ENCODE data around the gene GPR26. TPM values are rescaled to one million over a fixed set of nuclear protein-coding genes. Genes with fewer than 3 reads are reported as not detected.

GPR26 gene
- total RNA-seq = not detected
- polyA plus RNA-seq = not detected
- long read RNA-seq, donor 1 = 0 reads
- long read RNA-seq, donor 2 = 0 reads
- long read RNA-seq, donor 3 = 0 reads
- long read RNA-seq, donor 4 = 0 reads
- long read RNA-seq, donor 5 = 0 reads
- long read RNA-seq, donor 6 = 0 reads
- long read RNA-seq, donor 7 = 0 reads
- long read RNA-seq, donor 8 = 0 reads
- long read RNA-seq, donor 9 = 0 reads
- long read RNA-seq, donor 10 = 0 reads

- no peaks in the 10 kb centered on the region for H3K36me3 ChIP-seq
- intact Hi-C loops (cut with DNase I; ENCODE audit: low total_unique reads) = no loop called here
- H3K27ac ChIP-seq = no peak within 1 kb of the TSS
- peaks cover 0 to 18% (median 9%) of the 10 kb centered on the region in 4 donors for H3K9me3 ChIP-seq
- WGBS, 5 donors = 40 to 80% (median 43%) methylated on average over 36 to 101 of the region's 101 CpGs
- peak in 1 of 2 donors; percentile 23 for DNase-seq
- H3K27me3 ChIP-seq = peaks cover 3 to 87% (median 5%) of the 10 kb centered on the region in 3 donors
- TF ChIP-seq POLR2AphosphoS5 (IDR thresholded peaks at IDR 0.05) (no peak), POLR2A (IDR thresholded peaks at IDR 0.05) (no peak)
- no peaks in the 10 kb centered on the region for H3K4me1 ChIP-seq
- H3K4me3 ChIP-seq = no peak within 1 kb of the TSS
Observed at GRCh38 chr10:123666318-123667236, at the start of gene GPR26. TSS of gene GPR26 (plus strand) at chr10:123666355. CDS start at chr10:123666408, 53 bp downstream.

- Histone ChIP-seq H3K9me3 (no peaks in the 10 kb centered on the region), H3K27ac (no peak overlapping the region), H3K27me3 (peaks cover 0 to 5% (median 0%) of the 10 kb centered on the region in 3 donors), H3K4me3 (no peak overlapping the region), H3K4me1 (no peaks in the 10 kb centered on the region), H3K36me3 (no peaks in the 10 kb centered on the region)
- intact Hi-C loops (cut with DNase I; ENCODE audit: low total_unique reads) = no loop called here
- DNase-seq = no peak
- TF ChIP-seq EP300 (IDR thresholded peaks at IDR 0.05) (no peak), POLR2AphosphoS5 (IDR thresholded peaks at IDR 0.05) (no peak), POLR2A (IDR thresholded peaks at IDR 0.05) (no peak), CTCF (IDR thresholded peaks at IDR 0.05) (no peak)
Observed at GRCh38 chr10:123618224-123618623, 47.9 kb upstream of the GPR26 start.

- DNase-seq = no peak
- Histone ChIP-seq H3K27me3 (peaks cover 0 to 5% (median 0%) of the 10 kb centered on the region in 3 donors), H3K9me3 (no peaks in the 10 kb centered on the region), H3K4me3 (no peak overlapping the region), H3K36me3 (no peaks in the 10 kb centered on the region), H3K27ac (no peak overlapping the region), H3K4me1 (no peaks in the 10 kb centered on the region)
- WGBS, 5 donors = 82 to 87% (median 86%) methylated on average over 8 of the region's 8 CpGs
- intact Hi-C loops (cut with DNase I; ENCODE audit: low total_unique reads) = no loop called here
- TF ChIP-seq CTCF (IDR thresholded peaks at IDR 0.05) = no peak
Observed at GRCh38 chr10:123619067-123619855, 46.9 kb upstream of the GPR26 start.

GRCh38 chr10:123620621-123621020 lies 45.5 kb upstream of the GPR26 start:
- H3K4me1 ChIP-seq = no peaks in the 10 kb centered on the region
- H3K4me3 ChIP-seq = no peak overlapping the region
- no peak for TF ChIP-seq EP300 (IDR thresholded peaks at IDR 0.05)
- no peak for TF ChIP-seq POLR2A (IDR thresholded peaks at IDR 0.05)
- no peak for TF ChIP-seq CTCF (IDR thresholded peaks at IDR 0.05)
- no peak for TF ChIP-seq POLR2AphosphoS5 (IDR thresholded peaks at IDR 0.05)
- intact Hi-C loops (cut with DNase I; ENCODE audit: low total_unique reads) = no loop called here
- H3K36me3 ChIP-seq = no peaks in the 10 kb centered on the region
- no peak overlapping the region for H3K27ac ChIP-seq
- H3K27me3 ChIP-seq = peaks cover 0 to 4% (median 0%) of the 10 kb centered on the region in 3 donors
- whole genome bisulfite sequencing, 5 donors = 65 to 72% (median 67%) methylated on average over 9 of the region's 9 CpGs
- no peaks in the 10 kb centered on the region for H3K9me3 ChIP-seq
- no peak for DNase-seq
